HG03558 (cell line): Measurements from ENCODE around the gene MARK2.

Experiments
- ATAC-seq: cut with Tn5 transposase; IDR thresholded peaks from one replicate; pipeline ENCODE4 v1.9.1; 2021; ENCODE audit warnings: moderate number of reproducible peaks; ENCODE audit not compliant: unreplicated experiment; ENCODE audit errors: extremely low read depth

MARK2 gene

GRCh38 chr11:63919267-63920125, 80.6 kb downstream of the MARK2 start:
- no peak for ATAC-seq

GRCh38 chr11:63920126-63920938, 81.4 kb downstream of the MARK2 start:
- ATAC-seq = no peak

- no peak for ATAC-seq
These were observed 82.1 kb downstream of the MARK2 start for GRCh38 chr11:63920939-63921417.

- ATAC-seq = no peak
These were observed 83.8 kb downstream of the MARK2 start for GRCh38 chr11:63922673-63923192.

GRCh38 chr11:63923319-63923718, 84.4 kb downstream of the MARK2 start:
- no peak for ATAC-seq

- no peak for ATAC-seq
These were observed 90.7 kb downstream of the MARK2 start for GRCh38 chr11:63929616-63930015.

GRCh38 chr11:63931045-63931444, 92.1 kb downstream of the MARK2 start:
- no peak for ATAC-seq

- no peak for ATAC-seq
These were observed 93.0 kb downstream of the MARK2 start for GRCh38 chr11:63931876-63932275.

GRCh38 chr11:63933459-63933858, 94.5 kb downstream of the MARK2 start:
- ATAC-seq = no peak

GRCh38 chr11:63937713-63938478, 99.0 kb downstream of the MARK2 start:
- ATAC-seq = peak; percentile 8

GRCh38 chr11:63938479-63939396, 99.8 kb downstream of the MARK2 start, which contains the start of gene NAA40:
TSS of gene NAA40 (plus strand) at chr11:63939002. CDS start at chr11:63939097, 95 bp downstream.
- peak; percentile 82 for ATAC-seq

GRCh38 chr11:63939397-63939891, 100.5 kb downstream of the MARK2 start:
- ATAC-seq = no peak

- ATAC-seq = no peak
These were observed 101.9 kb downstream of the MARK2 start for GRCh38 chr11:63940786-63941185.

- ATAC-seq = no peak
These were observed 103.0 kb downstream of the MARK2 start for GRCh38 chr11:63941901-63942300.

GRCh38 chr11:63942803-63943202, 103.9 kb downstream of the MARK2 start:
- no peak for ATAC-seq

- no peak for ATAC-seq
These were observed 106.1 kb downstream of the MARK2 start for GRCh38 chr11:63944987-63945386.

GRCh38 chr11:63945477-63946163, 106.7 kb downstream of the MARK2 start:
- no peak for ATAC-seq

GRCh38 chr11:63951779-63952536, 113.0 kb downstream of the MARK2 start:
- no peak for ATAC-seq
